GM18508 (cell line): Measurements from ENCODE around the gene OGDH.

Source experiments
- ATAC-seq: cut with Tn5 transposase; IDR thresholded peaks from one replicate; pipeline ENCODE4 v1.9.1; 2021; ENCODE audit warnings: moderate number of reproducible peaks; ENCODE audit not compliant: insufficient read depth, unreplicated experiment

Gene OGDH

DNA sequence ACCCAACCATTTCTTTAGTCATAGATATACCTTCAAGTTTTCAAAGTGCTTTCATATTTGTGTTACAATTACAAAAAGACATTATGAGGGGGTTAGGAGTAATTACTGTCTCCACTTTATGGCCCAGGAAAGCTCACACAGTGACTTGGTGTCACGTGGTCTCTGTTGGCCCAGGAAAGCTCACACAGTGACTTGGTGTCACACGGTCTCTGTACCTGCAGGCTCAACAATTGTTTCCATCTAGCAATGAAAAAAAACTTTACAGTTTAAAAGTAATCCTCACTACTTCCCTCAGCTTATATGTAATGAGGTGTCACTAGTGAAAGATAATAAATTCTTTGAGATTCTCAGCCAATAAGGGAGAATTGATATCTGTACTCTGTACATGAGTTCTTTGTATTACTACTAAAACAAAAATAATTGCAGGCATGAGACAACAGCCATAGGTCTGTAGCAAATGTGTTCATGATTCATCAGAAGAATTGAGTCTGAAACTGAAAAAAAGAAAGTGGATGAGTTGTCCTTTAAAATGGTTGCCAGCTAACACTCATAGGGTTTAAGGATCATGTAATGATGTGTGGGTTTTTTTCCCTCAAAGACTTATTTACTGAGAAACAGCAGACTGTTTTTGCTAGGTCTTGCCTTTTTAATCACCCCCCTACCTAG, 10.9 kb downstream of the OGDH start:
- no peak for ATAC-seq

DNA sequence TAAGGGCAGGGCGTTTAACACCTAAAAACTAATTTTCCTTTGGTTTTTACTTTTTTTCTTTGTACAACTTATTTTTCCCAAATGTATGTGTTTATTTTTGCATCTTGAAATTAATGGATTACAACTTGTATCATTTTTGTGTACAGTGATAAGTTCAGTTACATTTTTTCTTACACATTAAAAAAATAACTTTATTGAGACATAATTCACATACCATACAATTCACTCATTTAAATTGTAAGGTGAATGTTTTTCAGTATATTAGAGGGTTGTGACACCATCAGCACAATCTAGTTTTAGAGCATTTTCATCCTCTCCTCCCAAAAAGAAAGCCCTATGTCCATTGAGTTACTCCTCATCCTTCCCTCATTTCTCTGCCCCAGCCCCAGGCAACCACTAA, 11.6 kb downstream of the OGDH start:
- ATAC-seq: no peak

GRCh38 chr7:44618753-44619152, 12.3 kb downstream of the OGDH start:
- no peak for ATAC-seq

DNA sequence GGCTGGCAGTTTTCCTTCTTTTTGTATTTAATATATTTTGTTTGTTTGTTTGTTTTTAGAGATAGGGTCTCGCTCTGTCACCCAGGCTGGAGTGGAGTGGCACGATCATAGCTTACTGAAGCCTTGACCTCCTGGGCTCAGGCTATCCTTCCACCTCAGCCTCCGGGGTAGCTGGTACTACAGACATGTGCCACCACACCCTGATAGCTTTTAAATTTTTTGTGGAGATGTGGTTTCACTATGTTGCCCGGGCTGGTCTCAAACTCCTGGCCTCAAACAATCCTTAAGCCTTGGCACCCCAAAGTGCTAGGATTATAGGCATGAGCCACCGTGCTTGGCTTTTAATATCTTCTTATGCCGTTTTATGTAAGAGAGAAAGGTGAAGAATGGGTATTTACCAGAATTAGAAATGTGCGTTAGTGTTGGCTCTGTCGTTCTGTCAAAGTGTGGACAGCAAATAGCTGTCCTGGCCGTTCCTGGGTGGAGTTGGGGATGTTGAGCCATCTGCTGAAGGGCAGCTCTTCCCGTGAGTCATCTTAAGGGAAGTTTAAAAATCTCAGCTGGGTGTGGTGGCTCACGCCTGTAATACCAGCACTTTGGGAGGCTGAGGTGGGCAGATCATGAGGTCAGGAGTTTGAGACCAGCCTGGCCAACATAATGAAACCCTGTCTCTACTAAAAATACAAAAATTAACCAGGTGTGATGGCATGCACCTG, 14.8 kb downstream of the OGDH start:
- ATAC-seq: no peak

DNA sequence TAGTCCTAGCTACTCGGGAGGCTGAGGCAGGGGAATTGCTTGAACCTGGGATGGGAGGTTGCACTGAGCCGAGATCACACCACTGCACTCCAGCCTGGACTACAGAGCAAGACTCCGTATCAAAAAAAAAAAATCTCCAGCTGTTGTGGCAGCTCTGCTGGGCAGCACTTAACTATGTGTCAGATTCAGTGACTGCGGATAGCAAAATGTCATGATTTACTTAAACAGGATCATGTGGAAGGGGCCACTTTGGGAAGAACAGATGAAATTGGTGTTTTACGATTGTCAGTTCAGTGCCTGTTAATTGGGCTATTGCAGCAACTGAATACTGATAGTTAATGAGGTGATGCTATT, 15.3 kb downstream of the OGDH start:
- no peak for ATAC-seq

GRCh38 chr7:44622342-44623151, 16.1 kb downstream of the OGDH start:
- ATAC-seq: no peak

GRCh38 chr7:44624318-44624717, 17.9 kb downstream of the OGDH start:
- no peak for ATAC-seq

GRCh38 chr7:44625526-44626471, 19.4 kb downstream of the OGDH start:
- ATAC-seq: no peak

- ATAC-seq: no peak
Measured at GRCh38 chr7:44626620-44627019, 20.2 kb downstream of the OGDH start.

GRCh38 chr7:44629829-44630522, 23.5 kb downstream of the OGDH start:
- ATAC-seq: no peak

- ATAC-seq: no peak
Measured at GRCh38 chr7:44630792-44631457, 24.5 kb downstream of the OGDH start.

DNA sequence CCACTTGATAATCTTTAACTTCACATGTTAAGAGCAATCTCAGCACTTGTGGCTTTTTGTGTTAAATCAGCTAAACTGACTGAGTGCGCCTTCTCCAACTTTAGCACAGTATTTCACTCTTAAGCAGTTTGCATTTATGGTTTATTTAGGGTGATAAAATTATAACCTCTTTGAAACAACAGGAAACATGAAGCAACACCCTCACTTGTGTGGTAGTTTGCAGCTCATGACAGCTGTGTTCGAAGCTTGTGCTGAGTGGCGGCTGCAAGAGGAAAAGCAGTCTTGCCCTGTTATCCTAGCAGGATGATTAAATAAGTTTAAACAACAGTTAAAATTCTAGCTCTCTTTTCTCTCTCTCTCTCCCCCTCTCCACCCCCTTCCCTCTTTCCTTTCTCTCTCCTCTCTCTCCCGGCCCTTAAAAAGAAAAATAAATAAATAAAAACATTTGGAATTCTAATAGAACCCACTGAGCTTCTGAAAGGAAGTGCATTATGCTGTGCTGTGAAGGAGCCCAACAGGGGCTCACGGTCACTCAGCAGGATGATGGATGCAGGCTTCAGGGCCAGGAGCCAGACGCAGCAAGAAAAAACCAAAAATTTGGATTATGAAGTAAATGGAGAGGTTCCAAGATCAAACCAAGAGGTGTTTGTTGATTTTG, 25.2 kb downstream of the OGDH start:
- ATAC-seq: no peak

DNA sequence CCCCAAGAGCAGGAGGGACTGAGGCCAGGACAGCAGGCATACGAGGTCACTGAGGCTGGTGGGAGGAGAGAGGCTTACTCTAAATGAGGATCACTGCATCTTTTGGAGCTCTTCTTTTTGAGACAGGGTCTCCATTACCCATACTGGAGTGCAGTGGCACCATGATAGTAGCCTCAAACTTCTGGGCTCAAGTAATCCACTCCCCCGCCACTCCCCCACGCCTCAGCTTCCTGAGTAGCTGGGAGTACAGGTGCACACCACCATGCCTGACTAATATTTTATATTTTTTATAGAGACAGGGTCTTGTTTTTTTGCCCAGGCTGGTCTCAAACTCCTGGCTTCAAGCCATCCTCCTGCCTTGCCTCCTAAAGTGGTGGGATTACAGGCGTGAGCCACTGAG, 25.8 kb downstream of the OGDH start:
- ATAC-seq: no peak

- peak; percentile 54 for ATAC-seq
Measured at GRCh38 chr7:44633254-44634186, 27.1 kb downstream of the OGDH start.

- ATAC-seq: no peak
Measured at GRCh38 chr7:44634187-44634838, 27.9 kb downstream of the OGDH start.

GRCh38 chr7:44634839-44635591, 28.6 kb downstream of the OGDH start:
- no peak for ATAC-seq
